KG1 (cell line): Measurements from ENCODE around the gene CNTN4.
"Not testable (repeated sequence)": the region's sequence is repeated elsewhere in the genome, so short reads cannot be mapped to it uniquely, and the experiment has no call there.

Experiments used
- DNase-seq: peaks from one replicate; lab custom pipeline; 2025; lab: John Stamatoyannopoulos, UW

Gene CNTN4

DNA sequence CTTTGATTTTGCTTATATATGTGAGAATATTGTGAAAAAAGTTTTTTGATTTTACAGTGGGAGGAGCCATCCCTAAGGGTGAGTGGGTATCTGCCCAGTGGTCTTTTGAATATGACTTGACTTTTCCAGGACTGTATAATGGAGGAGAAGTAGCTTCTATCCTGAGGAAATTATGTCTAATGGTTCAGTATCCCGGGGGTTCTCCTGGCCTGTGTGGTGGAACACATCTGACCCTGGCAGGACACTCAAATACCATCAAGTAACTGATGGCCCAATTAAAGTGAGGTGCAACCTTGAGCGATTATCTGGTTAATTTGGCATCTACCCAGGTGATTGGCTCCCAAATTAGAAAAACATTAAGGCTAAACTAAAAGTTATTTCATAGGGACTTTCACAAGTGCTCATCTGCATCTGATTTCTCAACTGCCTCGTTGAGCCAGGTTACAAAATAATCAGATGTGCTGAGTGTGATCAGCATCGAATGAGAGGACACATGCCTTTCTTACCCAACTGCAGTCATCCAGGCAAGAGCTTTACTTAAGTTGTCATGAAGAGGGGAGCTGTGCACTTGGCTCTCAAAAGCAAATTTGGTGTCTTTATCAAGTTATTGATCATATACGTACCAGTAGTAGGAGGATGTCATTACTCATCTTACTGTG lies 810.2 kb downstream of the CNTN4 start:
- DNase-seq, result no peak

DNA sequence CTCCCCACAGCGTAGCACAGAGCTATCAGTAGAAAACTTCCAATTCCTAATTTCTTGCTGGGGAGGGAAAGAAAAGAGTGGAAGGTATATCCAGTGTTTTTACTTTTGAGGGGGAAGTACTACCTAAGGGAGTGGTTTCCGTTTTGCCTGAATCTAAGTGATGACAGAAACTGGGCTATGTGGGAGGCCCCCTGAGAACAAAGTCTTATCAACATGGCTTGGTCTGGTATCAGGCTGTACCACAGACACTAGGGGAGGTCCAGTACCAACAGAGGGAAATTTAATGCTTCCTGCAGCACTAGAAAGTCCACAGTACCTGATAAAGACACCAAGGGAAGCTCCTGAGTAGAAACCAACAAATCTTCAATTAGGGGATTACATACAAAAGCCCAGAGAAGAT lies 812.3 kb downstream of the CNTN4 start:
- DNase-seq, result no peak

DNA sequence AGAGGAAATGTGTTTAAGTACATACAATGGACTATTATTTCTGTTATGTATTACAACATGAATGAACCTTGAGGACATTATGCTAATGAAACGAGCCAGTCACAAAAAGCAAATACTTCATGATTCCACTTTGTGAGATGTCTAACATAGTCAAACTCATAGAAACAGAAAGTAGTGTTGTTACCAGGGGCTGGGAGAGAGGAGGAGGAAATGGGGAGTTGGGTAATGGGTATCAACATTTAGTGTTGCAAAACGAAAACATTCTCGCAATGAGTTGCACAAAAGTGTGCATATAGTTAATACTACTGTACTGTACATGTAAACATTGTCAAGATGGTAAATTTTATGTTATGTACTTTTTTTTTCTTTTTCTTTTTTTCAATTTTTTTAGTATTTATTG lies 817.2 kb downstream of the CNTN4 start:
- no peak for DNase-seq

DNA sequence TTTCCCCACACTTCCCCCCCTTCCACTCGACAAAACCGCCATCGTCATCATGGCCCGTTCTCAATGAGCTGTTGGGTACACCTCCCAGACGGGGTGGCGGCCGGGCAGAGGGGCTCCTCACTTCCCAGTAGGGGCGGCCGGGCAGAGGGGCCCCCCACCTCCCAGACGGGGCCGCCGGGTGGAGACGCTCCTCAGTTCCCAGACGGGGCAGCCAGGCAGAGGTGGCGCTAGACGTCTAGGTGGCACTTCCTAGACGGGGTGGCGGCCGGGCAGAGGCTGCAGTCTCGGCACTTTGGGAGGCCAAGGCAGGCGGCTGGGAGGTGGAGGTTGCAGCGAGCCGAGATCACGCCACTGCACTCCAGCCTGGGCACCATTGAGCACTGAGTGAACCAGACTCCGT lies 818.0 kb downstream of the CNTN4 start:
- DNase-seq, result not testable (repeated sequence)

DNA sequence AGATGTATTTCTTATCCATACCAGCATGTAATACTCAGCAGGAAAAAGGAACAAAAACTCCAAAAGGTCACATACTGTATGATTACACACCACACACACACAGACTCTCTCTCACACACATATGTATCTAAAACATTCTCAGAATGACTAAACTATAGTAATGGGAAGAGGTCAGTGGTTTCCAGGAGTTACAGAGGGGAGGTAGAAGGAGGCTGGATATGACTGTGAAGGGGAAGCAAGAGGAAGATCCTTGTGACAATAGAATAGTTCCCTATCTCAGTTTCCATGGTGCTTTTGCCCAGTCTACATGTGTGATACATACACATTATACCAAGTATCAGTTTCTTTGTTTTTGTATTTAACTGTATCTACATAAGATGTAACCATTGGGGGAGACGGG lies 821.4 kb downstream of the CNTN4 start:
- no peak for DNase-seq

DNA sequence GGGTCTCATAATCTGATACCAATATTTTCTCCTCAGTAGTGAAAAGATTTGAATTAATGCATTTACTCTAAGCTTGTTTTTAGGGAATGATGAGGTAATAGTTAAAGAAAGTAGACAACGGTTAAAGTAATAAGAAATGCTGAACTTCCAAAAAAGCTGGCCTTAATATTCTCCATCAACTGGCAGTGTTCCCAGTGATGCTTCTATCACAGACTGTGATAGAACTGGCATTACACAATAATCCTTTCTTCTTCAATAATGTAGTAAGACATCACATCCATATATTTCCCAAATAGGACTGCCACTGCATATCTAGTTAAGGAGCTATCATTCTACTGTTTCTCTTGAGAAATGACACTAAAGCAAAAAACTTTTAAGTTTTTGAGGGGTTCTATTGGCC lies 822.8 kb downstream of the CNTN4 start:
- DNase-seq, result no peak

DNA sequence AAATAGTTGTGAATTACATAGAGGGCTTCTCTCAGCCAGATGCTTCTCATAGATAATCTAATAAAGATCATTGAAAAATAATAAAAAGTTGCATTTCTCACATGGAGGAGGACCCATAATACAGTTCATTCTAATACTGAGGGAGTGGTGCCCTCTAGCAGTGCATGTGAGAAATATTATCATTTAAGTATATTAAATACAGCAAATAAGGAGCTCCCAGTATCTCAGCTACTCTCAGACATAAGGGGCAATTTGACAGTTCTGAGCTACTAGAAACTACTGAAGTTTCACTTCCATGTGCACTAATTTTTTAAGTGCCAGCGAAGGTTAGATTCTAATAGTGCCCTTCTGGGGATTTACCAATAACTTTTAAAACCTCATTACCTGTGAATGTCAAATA lies 823.2 kb downstream of the CNTN4 start:
- DNase-seq, result no peak

DNA sequence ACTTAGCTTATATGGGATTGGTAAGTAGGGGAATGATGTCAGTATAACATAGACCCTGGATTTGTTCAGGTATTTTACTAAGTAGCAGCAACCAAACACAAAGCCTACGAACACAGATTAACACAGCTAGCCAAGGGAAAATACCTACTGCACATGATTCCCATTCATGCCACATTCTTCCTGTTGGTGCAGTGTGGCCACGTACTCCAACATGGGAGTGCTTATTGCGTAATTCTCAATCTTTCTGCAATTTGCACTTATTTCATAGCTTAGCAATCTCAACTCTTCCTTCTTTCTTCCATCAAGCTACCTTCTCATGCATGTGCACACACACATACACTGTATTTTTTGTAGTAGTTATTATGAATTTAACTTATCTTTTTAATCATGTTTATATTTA lies 824.7 kb downstream of the CNTN4 start:
- no peak for DNase-seq

DNA sequence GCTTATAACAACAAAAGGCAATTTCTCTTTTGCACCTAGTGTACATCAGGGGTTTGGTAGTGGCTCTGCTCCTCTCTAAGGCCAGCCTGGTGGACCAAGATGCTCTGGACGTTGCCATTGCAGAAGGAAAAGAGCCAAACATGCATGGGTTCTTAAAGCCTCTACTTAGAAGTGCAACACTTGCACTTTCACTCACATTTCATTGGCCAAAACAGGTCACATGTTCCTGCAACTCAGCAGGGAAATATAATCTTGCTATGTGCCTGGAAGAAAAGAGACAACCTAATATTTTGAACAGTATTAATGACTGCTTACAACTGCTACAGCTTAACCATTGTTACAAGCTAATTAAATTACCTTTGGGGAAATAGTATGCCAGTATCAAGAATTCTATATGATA lies 828.6 kb downstream of the CNTN4 start:
- DNase-seq, result no peak

DNA sequence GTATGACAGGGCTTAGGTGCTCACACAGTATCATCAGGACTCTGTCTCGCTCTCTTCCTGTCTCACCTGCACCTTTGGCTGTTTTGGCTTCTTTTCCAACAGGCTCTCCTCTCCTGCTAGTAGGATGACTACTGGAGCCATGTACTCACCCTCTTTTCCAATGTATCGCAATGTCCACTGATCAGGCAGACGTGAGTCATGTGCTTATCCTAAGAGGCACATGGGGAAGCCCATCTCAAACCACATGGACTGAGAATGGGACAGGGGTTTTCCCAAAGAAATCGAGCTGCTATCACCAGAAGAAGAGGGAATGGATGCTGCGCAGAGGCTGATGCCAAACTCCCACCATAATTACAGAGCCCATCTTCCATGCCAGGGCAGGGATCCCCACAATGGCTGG lies 830.9 kb downstream of the CNTN4 start:
- no peak for DNase-seq

DNA sequence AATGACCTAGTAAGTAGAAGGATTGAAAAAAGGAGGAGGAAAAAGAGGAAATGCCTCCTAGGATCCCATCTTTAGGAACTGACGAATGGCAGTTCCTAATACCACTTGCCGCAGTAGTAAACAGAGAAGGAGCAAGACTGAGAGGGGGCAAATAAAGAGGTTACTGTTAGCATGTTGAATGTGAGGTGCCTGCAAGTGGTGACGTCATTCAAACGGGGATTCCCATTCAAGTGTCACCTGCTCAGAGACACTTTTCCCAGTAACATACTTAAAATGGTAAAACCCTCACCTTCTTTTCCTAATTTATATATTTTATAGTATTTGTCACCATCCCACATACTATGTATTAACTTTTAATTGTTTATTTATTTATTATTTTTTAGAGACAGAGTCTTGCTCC lies 832.6 kb downstream of the CNTN4 start:
- DNase-seq, result no peak

DNA sequence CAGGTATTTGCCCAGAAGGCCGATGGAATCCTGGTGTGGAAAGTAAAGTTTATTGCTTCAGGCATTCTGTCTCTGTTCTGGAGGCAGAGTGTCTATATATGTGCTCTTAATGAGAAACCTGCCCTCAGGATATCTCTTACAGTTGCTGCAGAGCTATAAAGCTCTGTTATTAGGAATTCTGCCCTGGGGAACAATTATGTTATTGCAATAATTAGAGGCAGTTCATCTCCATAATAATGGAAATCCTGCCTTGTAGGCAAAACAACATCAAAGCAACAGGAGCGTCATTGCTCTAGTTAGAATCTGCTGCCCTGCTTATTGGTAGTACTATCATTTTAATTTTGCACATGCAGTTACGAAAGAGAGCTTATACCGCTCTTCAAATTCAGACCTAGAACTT lies 835.9 kb downstream of the CNTN4 start:
- no peak for DNase-seq

DNA sequence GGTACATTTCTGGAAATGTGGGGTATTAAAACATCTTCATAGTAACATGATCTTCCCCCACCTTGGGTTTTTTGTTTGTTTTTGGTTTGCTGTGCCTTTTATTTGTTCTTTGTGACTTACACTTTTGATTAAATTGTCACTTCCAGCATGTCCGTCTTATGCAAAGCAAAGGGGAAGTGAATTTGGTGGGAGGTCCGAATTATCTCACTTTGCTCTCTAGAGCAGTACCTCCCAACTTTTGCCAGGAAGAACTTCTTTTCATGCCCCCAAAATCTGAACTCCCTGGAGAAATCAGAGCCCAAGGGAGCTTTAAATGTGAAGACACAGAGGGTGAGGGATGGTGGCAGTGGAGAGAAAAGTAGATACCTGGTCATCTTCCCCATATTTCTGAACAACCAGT lies 838.4 kb downstream of the CNTN4 start:
- DNase-seq, result no peak

DNA sequence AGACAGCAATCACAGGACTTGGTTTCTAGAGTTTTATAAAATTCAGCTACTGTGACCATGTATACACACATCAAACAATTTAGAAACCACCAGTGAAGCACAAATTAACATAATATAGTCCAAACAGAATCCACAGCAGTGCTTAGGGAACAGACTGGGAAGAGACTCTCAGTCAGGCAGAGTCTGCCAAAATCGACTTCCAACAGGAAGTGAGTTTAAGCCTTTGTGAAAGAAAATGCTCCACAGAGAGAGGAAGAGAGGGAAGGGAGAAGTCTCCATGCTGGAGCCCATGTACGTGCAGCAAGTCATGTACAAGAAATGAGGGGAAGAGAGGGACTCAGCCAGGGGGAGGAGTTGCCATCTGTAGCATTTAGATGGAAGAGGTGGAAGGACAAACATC lies 838.9 kb downstream of the CNTN4 start:
- no peak for DNase-seq

DNA sequence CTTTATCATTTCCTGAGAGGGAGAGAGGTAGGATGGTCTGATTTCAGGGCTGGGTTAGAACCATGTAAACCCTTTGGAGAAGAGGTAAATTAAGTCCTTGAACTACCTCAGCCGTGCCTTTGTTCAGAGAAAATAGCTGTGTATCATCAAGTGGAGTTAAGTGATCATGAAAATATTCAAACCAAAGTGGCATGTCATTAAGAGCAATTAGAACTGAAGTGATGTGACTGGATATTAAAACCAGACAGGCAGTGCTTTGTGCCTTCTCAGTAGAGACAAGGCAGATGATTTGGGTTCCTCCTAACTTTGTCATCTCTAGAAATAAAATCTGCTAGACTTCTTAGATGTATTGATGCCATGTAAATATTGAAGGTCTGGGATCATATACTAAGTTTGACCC lies 840.0 kb downstream of the CNTN4 start:
- no peak for DNase-seq

DNA sequence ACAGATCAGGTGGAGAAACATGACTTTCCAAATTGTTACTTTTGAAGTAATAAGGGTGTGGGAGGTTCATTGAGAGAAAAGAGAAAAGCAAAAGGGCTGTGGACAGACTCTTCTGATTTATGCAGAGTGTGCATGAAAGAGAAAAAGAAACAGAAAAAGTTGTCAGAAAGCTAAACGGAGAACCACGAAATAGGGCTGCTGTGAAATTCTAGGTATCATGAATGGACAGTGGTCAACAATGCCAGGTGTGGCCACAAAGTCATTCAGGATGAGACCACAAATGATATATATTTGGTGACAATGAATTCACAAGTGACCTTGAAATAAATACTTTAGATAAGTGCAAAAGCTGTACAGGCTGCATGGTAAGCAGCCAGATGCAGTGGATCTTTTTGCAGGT lies 841.4 kb downstream of the CNTN4 start:
- no peak for DNase-seq

DNA sequence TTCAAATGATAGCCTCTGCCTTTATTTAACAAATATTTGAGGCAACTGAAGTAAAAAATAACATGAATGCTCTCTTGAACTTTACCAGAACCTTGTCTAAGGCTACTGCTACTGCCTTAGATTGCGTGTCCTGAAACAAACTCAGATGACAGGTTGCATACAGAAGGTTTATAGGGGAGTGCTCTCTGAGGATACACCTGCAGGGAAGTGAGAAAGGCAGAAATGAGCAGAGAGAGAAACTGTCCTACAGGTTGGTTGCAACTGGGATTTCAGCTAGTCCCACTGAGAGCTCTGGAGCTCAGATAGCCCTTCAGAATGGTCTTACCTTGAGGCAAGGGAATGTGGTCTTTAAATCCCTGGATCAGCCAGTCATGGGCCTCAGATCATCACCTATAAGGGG lies 846.0 kb downstream of the CNTN4 start:
- DNase-seq, result no peak

DNA sequence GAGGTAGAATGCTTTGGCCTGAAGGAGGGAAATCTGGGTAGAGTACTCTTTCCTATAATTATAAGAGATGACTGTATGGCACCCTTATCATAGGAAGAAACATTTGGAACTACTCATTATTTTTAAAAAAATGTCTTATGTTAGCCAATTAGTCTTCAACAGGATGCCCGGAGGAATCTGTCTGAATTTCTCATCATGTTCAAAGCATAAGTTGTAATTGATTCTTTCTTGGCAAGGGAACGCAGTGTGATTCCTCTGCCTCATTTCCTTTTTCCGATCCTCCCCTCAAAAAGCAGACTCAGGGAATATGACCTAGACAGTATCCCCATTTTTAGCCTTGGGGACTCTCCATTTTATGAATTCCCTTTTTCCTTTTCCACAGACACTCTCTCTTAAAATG lies 846.5 kb downstream of the CNTN4 start:
- DNase-seq, result no peak

DNA sequence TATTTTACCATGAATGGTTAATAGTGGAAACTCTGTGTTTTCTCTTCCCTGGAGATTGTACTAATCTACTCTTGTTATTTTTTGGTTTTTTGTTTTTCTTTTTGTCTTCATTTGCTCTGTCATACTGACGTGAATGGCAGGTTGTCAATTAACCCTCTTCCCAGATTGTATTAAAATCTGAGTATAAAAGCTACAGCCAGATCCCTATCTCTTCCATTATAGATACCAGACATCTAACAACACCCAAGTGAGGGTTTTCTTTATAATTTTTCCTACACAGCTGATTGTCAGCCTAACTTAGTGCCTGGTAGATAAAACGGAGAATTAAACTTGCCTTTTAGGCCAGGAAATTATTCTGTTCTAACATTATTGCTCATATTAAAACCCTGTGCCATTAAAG lies 848.9 kb downstream of the CNTN4 start:
- no peak for DNase-seq

DNA sequence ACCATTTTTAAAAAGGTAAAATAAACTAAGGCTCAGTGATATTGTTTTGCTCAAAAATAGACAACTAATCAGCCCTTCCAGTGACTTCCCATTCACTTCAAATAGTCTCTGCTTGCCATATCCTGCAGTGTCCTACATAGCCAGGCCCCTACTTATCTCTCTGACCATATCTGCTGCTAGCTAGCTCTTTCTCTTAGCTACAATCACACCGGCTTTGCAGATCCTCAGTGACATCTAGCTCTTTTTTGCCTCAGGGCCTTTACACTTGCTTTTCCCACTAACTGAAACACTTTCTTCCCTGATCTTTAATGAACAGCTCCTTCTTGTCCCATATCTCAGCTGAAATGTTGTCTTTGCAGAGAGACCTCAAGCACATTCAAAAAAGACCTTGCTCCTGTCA lies 850.2 kb downstream of the CNTN4 start:
- DNase-seq, result no peak

DNA sequence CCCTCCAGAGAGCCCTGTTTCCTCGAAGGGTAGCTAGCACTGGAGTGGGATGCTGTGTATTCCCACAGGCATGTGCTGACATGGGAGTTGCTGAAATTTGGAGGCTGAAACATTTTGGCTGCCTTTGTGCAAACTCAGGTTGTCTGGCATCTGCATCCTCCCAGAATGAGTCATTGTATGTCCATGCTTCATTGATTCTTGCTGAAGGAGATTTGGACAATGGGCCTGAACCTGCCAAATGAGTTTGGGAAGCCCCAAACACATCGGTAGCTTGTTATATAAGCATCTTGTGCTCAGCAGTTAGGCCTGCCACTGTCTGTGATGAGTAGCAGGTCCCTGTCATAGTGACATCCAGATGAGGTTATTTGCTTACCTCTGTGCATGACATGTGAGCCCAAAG lies 851.5 kb downstream of the CNTN4 start:
- no peak for DNase-seq

DNA sequence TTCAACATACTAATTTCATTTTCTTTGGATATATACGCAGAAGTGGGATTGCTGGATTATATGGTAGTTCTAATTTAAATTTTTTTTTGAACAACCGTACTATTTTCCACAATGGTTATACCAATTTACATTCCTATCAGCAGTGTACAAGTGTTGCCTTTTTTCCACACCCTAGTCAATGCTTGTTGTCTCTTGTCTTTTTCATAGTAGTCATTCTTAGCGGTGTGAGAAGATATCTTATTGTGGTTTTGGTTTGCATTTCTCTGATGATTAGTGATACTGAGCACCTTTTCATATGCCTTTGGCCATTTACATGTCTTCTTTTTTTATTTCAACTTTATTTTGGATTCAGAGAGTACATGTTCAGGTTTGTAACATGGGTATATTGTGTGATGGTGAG lies 858.4 kb downstream of the CNTN4 start:
- DNase-seq, result no peak

DNA sequence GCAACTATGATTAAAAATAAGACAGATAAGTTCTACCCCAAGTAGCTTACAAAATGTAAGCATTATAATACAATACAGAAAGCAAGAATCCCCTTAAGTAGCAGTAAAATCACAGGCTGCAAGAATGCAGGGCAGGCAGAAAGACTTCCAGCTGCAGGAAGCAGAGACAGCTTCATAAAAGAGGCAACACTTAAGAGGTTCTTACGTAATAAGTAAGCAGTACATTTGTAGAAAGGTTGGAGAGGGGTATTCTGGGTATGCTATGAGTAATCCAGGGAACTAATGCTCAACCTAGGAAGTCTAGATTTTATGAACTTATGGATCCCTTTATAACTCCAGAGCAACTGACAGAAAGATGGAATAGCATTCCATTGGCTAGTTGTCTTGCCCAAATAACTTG lies 859.9 kb downstream of the CNTN4 start:
- no peak for DNase-seq

DNA sequence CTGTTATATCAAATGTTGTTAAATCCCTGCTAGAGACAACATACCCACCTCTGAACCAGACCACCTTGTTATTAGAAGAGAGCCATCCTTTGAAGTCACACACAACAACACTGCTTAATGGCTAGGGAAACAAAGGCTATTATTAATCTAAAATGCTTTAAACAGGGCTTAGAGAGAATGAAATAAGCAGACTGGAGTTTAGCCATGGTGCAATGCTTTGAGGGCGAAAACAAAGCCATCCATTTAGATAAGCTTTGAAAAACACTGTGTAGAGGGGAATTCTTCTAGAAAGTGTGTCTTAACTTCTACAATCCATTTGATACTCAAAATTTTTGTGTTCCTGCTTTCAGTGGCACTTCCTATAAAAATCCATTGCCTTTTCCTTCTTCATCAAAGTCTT lies 862.9 kb downstream of the CNTN4 start:
- DNase-seq, result no peak

DNA sequence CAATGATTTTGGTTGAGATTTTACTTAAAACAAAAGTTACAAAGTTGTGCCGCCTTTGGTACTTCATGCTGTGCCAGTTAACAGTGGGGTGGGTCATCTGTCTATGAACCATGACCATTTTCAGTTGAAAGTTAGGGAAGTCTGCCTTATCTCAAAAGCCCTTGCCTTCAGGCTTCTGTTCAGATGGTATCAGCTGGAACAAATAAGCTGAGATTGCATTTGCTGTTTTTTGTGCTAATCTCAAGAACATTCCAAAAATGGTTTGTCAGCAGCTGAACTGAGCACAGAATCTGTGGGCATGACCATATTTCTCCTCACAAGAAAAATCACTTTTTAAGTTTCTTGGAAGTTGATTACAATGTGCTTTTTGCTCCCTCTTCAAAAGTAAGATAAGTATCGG lies 869.2 kb downstream of the CNTN4 start:
- DNase-seq, result no peak
